Measurements from ENCODE around the gene PPT2.
"Not testable (repeated sequence)": the region's sequence is repeated elsewhere in the genome, so short reads cannot be mapped to it uniquely, and the experiment has no call there.

PPT2 gene

DNA sequence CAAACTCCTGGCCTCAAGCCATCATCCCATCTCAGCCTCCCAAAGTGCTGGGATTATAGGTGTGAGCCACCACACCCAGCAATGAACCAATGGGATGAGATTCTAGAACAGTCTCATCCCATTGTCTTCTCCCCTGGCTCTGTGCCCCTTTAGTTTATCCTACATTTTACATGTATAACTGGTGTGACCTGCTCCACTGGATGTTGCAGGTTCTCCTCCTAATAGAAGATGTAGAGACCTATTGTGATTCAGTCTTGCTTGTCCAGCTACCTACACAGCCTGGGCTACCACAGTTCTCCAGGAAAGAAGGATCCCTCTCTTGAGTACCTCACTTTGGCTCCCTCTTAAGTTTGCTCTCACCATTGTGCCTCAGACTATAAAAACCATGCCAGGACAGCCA is 21.8 kb upstream of the PPT2 start:
- DNase-seq (ENCODE audit: low read depth), result no peak
- H3K4me3 ChIP-seq (ENCODE audit: control insufficient read depth, low read depth, low read length), result no peak overlapping the region
- TF ChIP-seq, protein P1, sequence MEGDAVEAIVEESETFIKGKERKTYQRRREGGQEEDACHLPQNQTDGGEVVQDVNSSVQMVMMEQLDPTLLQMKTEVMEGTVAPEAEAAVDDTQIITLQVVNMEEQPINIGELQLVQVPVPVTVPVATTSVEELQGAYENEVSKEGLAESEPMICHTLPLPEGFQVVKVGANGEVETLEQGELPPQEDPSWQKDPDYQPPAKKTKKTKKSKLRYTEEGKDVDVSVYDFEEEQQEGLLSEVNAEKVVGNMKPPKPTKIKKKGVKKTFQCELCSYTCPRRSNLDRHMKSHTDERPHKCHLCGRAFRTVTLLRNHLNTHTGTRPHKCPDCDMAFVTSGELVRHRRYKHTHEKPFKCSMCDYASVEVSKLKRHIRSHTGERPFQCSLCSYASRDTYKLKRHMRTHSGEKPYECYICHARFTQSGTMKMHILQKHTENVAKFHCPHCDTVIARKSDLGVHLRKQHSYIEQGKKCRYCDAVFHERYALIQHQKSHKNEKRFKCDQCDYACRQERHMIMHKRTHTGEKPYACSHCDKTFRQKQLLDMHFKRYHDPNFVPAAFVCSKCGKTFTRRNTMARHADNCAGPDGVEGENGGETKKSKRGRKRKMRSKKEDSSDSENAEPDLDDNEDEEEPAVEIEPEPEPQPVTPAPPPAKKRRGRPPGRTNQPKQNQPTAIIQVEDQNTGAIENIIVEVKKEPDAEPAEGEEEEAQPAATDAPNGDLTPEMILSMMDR (IDR thresholded peaks at IDR 0.05; ENCODE audit: control insufficient read depth, insufficient read depth, low read depth, low read length, missing control alignments), result no peak

DNA sequence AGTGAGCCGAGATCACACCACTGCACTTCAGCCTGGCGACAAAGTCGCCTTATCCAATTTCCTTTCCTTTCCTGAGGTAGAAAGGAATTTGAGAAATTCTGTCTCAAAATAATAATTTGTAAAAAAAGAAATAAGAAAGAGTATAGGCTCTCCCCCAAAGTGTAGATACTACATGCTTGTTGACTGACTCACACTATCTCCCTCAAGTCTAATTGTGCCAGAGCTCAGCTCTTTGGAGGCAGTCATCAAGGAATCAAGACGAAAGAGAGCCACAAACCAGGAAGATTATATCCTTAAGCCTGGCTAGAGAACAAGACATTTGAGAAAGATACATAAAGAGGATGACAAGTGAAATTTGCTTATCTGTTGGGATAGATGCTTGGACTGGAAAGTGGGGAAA is 20.2 kb upstream of the PPT2 start:
- TF ChIP-seq, protein P1 (IDR thresholded peaks at IDR 0.05; ENCODE audit: control insufficient read depth, insufficient read depth, low read depth, low read length, missing control alignments), result no peak
- H3K4me3 ChIP-seq (ENCODE audit: control insufficient read depth, low read depth, low read length), result no peak overlapping the region

DNA sequence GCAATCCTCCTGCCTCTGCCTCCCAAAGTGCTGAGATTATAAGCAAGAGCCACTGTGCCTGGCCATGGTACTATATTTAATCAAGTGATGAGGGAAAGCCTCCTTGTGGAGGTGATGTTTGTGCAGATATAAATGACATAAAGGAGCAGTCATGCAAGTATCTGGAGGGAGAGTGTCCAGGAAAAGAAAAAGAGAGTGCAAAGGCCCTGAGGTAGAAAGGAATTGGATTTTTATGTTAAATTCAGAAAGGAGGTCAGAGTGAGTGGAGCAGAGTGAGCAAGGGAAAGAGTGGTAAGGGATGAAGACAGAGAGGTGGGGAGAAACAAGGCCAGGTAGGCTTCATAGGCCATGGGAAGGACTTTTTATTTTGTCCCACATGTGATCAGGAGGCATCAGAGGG is 16.5 kb upstream of the PPT2 start:
- no peak for DNase-seq (ENCODE audit: low read depth)
- TF ChIP-seq, protein P1 (IDR thresholded peaks at IDR 0.05; ENCODE audit: control insufficient read depth, insufficient read depth, low read depth, low read length, missing control alignments), result no peak
- no peak overlapping the region for H3K4me3 ChIP-seq (ENCODE audit: control insufficient read depth, low read depth, low read length)

More for the DNA sequence above, 20.2 kb upstream of the PPT2 start:
- DNase-seq (ENCODE audit: low read depth), result no peak

DNA sequence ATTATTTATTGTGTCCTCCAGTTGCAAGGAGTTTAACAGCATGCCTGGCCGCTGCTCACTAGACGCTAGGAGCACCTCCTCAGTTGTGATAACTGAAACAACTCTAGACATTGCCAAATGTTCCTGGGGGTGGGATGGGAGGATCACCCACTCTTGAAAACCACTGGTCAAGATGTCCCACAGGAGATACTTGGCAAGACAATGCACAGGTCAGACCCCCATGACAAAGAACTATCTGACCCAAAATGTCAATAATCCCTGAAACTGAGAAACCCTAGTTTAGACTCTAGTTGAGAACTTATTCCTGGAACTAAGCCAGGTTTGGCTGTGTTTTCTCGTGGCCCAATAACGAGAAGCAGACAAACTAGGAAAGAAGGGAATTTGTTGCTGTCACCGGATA is 14.4 kb upstream of the PPT2 start:
- DNase-seq (ENCODE audit: low read depth), result no peak
- TF ChIP-seq, protein P1 (IDR thresholded peaks at IDR 0.05; ENCODE audit: control insufficient read depth, insufficient read depth, low read depth, low read length, missing control alignments), result no peak
- H3K4me3 ChIP-seq (ENCODE audit: control insufficient read depth, low read depth, low read length), result no peak overlapping the region

DNA sequence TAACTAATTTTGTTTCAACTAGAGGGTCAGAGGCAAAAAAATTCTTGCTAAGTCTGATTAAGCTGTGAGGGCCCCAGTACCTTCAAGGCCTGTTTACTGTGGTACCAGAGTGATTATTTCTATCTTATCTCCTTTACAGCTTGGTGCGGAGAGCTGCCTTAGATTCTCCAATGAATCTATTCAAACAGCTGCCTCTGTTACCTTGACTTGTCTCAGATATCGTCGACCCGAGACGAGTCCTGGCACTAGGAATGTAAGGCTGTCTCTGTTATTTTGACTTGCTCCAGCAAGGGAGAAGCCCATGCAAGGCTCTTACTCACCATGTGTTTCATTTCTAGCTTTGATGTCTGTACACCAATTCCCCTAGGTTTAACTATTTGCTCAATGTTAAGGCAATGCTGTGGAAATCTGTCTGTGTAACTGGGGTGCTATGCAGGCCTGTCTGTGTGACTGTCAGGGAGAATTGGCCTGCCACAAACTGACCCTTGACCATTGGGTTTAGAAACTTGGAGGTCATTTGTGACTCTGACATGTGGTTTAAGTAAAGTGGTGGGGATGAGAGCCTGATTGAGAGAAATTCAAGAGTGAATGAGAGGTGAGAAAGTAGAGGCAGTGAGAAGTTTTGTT is 13.4 kb upstream of the PPT2 start:
- TF ChIP-seq, protein P1 (IDR thresholded peaks at IDR 0.05; ENCODE audit: control insufficient read depth, insufficient read depth, low read depth, low read length, missing control alignments), result no peak

DNA sequence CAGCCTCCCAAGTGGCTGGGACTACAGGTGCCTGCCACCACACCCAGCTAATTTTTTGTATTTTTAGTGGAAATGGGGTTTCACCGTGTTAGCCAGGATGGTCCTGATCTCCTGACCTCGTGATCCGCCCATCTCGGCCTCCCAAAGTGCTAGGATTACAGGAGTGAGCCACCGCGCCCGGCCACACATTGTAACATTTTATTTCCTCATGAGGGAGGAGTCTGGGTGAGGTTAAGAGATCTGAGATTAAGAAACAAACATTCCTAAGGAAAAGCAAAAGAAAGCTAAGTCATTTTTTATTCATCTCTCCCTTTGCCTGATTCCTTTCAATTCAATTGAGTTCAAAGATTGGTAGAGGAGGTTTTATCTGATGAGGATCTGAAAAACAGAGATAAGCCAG is 9.7 kb upstream of the PPT2 start:
- not testable (repeated sequence) for DNase-seq (ENCODE audit: low read depth)

More for the DNA sequence above, 13.4 kb upstream of the PPT2 start:
- no peak for DNase-seq (ENCODE audit: low read depth)
- no peak overlapping the region for H3K4me3 ChIP-seq (ENCODE audit: control insufficient read depth, low read depth, low read length)

DNA sequence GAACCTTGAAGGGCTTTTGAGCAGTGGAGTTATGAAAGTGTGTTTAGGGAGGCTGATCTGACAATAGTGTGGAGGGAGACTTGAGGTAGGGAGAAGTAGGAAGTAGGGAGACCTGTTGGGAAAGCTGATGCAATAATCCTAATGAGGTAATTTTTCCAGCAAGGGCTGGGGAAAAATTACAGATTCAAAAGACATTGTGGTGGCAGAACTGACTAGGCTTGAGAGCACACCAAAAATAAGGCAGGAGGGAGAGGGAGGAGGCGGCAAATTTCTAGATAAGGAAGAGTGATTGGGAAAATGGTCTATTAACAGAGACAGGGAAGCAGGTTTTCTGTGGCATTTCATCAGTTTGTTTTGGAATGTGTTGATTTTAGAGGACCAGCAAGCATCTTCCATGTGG is 7.7 kb upstream of the PPT2 start:
- TF ChIP-seq, protein P1 (IDR thresholded peaks at IDR 0.05; ENCODE audit: control insufficient read depth, insufficient read depth, low read depth, low read length, missing control alignments), result no peak
- H3K4me3 ChIP-seq (ENCODE audit: control insufficient read depth, low read depth, low read length), result no peak overlapping the region
- no peak for DNase-seq (ENCODE audit: low read depth)

More for the DNA sequence above, 9.7 kb upstream of the PPT2 start:
- H3K4me3 ChIP-seq (ENCODE audit: control insufficient read depth, low read depth, low read length), result not testable (repeated sequence)

Measured in AG09309 (cell line).